Left ventricle myocardium superior (tissue), 1 donor: ENCODE results near the gene NXN. TPM values are rescaled to one million over a fixed set of nuclear protein-coding genes. Genes with fewer than 3 reads are reported as not detected.

Experiments
- ATAC-seq: fragments of 200-7000 bp; cut with Tn5 transposase; one replicate; pipeline ENCODE4 v1.9.1; 2020; ENCODE audit warnings: mild to moderate bottlenecking, moderate library complexity
- DNase-seq: peaks from one replicate; pipeline ENCODE4 v3.0.0-alpha.2; 2020
- intact Hi-C: fragments of 100-400 bp; cut with micrococcal nuclease; formaldehyde crosslinking; loops from one replicate; pipeline ENCODE4 v1.11.0; 2022
- long read RNA-seq: library from polyadenylated mRNA; unstranded; transcript quantifications from one replicate; pipeline ENCODE4 v2.0.0, GENCODE V29; 2021
- total RNA-seq: library from RNA; stranded (reverse); fragmentation: NEBNext Ultra II Directional; extraction: Animal tissue kit (Norgen Biotek cat#: 25700); gene quantifications from one replicate; pipeline ENCODE4 v1.2.1, GENCODE V29; 2021
- donor health status: DM: no; HTN: yes; CAD: no; lungs with severe emphysema.

NXN gene
- total RNA-seq, result 18.9 TPM
- long read RNA-seq, transcript NXN-201 (8 exons, 3,036 nt), result major isoform, 17 of 35 reads
- long read RNA-seq, partial matches to known transcripts, result 4 of 35 reads
- long read RNA-seq, other reads (novel, unspliced or antisense), result 13 of 35 reads

DNA sequence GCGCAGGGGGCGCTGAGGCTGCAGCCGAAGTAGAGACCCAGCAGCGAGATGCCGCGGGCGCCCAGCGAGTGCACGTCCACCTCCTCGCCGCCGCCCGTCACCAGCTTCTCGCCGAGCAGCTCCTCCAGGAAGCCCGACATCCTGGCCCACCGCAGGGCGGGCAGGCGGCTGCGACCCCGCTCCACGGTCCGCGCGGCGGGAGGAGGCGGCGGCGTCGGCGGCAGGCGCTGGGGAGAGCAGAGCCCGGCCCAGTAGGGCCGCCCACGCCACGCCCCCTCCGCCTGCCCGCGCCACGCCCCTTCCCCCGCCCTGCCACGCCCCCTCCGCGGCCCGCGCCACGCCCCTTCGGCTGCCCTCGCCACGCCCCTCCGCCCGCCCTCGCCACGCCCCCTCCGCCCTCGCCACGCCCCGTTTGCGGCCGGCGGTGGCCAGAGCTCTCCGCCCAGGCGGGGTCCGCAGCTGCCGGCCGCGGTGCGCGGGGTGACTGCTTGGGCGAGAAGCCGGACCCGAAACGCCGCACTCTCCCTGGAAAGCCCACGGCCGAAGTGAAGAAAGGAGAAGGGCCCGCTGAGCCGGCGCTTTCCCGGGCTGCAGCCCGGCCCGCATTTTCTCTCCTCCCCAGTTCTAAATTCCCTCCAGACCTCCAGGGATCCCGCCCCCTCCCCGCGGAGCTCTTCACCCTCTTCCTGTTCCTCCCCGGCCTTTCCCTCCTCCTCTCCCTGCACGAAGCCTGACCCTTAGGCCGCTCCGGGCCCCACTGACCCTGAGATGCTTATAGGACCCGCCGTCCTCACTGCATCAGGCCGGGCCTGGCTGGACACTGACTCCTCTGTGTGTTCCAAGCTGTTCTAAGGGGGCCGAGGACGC is at the start of gene NXN:
TSS of gene NXN (minus strand) at position 238 of the 867 bp plus-strand sequence.
- DNase-seq, result peak; percentile 94
- intact Hi-C loops, result loop anchor here (5.0 kb wide), 1 partner anchor 187 kb away; no protein-coding TSS in a partner anchor
- ATAC-seq, result peak; percentile 95

DNA sequence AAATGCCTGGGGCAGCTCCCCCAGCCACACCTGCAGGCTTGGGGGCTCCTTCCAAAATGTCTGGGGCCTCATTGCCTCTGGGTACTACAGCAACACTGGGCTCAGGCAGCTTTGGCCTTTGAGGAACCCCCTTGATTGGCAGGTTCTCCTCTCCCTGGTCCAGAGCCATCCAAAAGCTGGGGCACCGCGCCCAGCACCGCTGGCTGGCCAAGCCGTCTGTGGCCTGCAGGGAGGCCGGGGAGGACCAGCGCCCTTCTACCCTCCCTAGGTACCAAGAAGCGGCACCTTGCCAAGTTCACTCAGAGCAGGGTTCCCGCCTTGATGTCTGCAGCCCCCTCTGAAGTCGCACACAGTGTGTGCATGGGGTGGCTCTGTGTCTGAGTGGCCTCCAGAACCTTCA is 47.5 kb upstream of the NXN start:
- intact Hi-C loops, result no loop called here
- ATAC-seq (peak; percentile 16), DNase-seq (peak; percentile 81)

GRCh38 chr17:1026599-1026975 is 47.0 kb upstream of the NXN start:
- ATAC-seq (no peak), DNase-seq (no peak)
- intact Hi-C loops, result no loop called here

DNA sequence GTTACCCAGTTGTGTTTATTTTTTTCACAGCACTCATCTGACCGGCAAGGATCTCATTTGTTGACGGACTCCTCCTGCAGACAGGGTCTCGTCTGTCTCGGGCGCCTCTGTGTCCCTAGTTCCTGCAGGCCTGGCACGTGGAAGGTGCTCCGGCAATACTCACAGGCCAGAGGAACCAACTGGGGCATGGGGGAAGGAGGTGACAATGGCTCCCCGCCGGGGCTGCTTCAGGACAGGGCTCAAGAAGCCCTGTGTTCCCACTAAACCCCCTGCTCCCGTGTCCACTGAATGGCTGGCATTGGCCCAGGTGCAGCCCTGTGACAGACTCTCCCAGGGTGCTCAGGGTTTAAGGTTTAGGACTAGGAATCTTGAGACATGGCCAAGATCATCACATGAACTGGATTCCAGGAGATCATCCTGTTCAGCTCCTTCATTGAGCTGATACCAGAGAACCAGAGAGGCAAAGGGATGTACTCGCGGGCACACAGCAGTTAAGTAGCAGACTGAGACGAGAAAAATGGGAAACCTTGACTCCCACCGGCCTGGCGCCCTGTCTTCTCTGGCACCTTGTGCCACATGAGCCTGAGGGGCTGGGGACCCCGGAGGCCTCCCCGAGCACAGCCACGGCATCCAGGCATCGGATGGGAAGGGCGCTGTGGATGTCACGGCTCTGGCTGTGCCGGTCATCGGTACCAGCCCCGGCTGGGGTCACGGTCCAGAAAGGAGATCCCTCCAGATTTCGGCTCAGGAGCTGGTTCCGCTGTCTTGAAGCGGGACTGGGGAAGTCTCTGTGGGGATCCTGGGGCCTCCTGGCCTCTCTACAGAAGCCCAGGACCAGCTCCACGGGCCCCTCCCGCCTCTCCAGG is 46.4 kb upstream of the NXN start:
- intact Hi-C loops, result no loop called here
- DNase-seq (peak; percentile 21), ATAC-seq (no peak)

DNA sequence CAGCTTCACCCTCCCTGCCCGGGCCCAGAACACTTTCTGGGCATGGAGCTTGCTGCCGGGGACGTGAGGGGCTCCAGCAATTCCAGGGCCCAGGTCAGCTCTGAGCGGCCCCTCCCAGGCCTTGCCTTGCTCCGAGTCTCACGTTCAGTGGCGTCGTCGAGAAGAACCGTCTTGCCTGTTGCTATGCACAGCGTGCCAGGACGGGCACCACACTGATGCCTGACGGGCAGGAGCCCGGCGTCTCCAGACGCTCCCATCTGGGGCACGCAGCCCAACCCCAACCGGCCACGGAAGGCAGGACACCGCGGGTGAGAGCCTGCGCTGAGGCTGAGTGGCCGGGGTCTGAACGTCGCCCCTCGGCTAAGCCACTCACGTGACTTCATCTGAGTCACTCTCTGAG is 44.5 kb upstream of the NXN start:
- DNase-seq (no peak), ATAC-seq (no peak)
- intact Hi-C loops, result no loop called here

- peak; percentile 70 for ATAC-seq
- DNase-seq, result peak; percentile 84
- intact Hi-C loops, result no loop called here
Measured at GRCh38 chr17:1022278-1023024, 42.9 kb upstream of the NXN start.

GRCh38 chr17:1021147-1021546 is 41.6 kb upstream of the NXN start:
- ATAC-seq (no peak), DNase-seq (no peak)
- intact Hi-C loops, result no loop called here

GRCh38 chr17:1019451-1019850 is 39.9 kb upstream of the NXN start:
- ATAC-seq (peak; percentile 83), DNase-seq (peak; percentile 79)
- intact Hi-C loops, result no loop called here

- ATAC-seq, result no peak
- DNase-seq, result no peak
- intact Hi-C loops, result no loop called here
Measured at GRCh38 chr17:1018547-1018946, 39.0 kb upstream of the NXN start.

- no peak for ATAC-seq
- intact Hi-C loops, result no loop called here
- no peak for DNase-seq
Measured at GRCh38 chr17:1013729-1014090, 34.1 kb upstream of the NXN start.

DNA sequence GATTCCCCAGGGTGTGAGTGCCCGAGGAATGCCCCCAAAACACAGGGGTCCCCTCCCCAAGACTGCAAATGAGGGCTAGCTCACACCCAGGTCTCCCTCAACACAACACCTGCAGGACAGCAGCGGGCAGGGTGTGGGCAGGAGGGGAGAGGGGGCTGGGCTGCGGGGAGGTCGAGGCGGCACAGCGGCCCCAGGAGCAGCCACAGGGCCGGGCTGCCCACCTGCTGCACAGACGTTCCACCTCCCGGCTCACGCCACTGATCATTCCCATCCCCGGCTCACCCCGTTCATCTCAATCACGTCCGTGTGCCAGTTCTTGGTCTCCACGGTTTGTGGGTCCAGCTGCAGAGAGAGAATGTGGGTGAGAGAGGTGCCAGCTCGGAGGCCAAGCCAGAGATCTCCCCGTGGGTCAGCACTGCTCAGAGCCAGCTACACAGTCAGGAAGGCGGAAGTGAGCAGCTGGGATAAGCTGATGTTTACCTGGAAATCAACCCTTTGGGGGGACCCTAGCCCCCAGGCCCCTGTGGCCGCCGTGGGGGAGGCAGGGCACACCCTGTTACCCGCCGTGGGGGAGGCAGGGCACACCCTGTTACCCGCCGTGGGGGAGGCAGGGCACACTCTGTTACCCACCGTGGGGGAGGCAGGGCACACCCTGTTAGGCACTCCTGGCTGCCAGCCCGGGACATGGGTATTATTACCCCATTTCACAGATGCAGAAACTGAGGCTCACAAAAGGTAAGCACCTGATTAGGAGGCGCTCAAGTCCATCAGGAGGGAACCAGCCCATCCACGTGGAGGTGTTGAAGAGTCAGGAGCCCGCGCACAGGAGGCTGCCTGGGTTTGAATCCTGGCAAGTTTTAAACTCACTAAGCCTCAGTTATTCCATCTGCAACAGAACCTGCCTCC is 33.5 kb upstream of the NXN start:
- DNase-seq (no peak), ATAC-seq (no peak)
- intact Hi-C loops, result no loop called here

GRCh38 chr17:1011760-1012735 is 32.5 kb upstream of the NXN start:
- ATAC-seq (no peak), DNase-seq (peak; percentile 32)
- intact Hi-C loops, result no loop called here

- intact Hi-C loops, result no loop called here
- DNase-seq, result no peak
- no peak for ATAC-seq
Measured at GRCh38 chr17:1011138-1011537, 31.6 kb upstream of the NXN start.

- ATAC-seq (no peak), DNase-seq (peak; percentile 24)
- intact Hi-C loops, result no loop called here
Measured at GRCh38 chr17:1010586-1010985, 31.0 kb upstream of the NXN start.

GRCh38 chr17:1010086-1010450 is 30.5 kb upstream of the NXN start:
- DNase-seq, result no peak
- ATAC-seq, result no peak
- intact Hi-C loops, result no loop called here

DNA sequence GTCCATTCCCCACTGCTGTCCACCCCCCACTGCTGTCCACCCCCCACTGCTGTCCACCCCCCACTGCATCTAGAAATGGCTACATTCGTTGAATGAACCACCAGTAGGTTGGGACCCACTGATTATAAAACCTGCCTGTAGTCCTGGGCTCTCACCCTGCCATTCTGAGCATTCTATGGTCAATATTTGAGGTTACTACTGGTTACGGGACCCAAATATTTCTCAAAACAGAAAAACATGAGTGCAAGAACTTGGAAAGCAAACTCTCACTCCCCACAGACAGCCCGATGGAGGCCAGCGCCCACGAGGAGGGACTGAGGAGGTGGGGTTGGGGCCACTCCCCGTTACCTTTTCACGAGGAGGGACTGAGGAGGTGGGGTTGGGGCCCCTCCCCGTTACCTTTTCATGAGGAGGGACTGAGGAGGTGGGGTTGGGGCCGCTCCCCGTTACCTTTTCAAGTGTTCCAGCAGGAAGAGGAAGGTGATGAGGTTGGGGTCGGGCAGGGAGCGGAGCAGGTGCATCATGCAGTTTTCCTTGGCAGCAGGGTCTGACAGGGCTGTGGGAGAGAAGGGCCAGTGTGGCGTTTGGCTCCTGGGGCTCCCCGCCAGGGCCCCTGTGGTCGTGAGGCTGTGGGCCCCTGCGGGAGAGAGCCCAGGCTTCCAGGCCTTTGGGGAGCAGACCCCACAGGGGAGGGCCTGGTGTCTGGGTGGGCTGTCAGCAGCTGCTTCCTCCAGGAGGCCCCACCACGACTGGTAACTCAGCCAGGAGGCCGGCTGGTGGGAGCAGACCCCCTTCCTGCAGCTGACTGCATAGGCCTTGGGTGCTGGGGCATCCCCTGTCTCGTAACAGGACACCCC is 29.9 kb upstream of the NXN start:
- ATAC-seq, result no peak
- DNase-seq, result no peak
- intact Hi-C loops, result no loop called here
